ENCODE data around the gene CCDC51. TPM values are rescaled to one million over a fixed set of nuclear protein-coding genes. Genes with fewer than 3 reads are reported as not detected.

CCDC51 gene
- total and polyA plus RNA-seq, 2 of the 13 experiments (the other 11 are each of a cell fraction or from before 2014, with no cell fraction given), result 18.1 to 29.4 TPM

DNA sequence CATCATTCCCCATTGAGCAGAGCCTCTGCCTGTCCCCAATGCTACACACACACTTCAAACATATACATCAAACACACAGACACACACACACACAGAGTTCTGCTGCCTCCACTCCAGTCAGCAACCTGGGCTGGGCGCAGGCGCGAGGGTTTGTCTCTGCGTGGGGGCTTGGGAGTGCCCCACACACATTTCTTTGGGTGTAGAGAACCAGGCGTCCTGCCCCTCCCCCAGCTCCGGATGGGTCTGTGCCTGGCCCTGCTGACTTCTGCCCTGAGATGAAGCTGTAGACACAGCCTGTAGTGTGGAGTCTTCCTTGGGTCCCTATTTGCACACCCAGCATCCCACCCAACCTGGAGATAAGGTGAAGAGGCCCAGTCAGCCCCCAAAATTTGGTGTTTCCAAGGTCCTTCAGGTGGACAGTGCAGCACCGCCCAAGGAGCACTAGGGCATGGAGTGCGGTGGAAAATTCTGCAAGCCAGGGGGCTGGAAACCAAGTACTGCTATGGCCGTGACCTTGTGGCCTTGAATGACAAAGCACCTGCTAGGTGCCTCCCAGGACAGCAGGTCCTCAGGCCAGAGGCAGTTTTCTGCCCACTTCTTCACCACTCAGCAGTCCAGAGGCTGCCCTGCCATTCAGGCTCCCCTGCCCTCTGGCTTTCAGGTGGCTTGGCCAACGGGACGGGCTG lies 41.1 kb downstream of the CCDC51 start (continued):
- TF ChIP-seq, protein P1, sequence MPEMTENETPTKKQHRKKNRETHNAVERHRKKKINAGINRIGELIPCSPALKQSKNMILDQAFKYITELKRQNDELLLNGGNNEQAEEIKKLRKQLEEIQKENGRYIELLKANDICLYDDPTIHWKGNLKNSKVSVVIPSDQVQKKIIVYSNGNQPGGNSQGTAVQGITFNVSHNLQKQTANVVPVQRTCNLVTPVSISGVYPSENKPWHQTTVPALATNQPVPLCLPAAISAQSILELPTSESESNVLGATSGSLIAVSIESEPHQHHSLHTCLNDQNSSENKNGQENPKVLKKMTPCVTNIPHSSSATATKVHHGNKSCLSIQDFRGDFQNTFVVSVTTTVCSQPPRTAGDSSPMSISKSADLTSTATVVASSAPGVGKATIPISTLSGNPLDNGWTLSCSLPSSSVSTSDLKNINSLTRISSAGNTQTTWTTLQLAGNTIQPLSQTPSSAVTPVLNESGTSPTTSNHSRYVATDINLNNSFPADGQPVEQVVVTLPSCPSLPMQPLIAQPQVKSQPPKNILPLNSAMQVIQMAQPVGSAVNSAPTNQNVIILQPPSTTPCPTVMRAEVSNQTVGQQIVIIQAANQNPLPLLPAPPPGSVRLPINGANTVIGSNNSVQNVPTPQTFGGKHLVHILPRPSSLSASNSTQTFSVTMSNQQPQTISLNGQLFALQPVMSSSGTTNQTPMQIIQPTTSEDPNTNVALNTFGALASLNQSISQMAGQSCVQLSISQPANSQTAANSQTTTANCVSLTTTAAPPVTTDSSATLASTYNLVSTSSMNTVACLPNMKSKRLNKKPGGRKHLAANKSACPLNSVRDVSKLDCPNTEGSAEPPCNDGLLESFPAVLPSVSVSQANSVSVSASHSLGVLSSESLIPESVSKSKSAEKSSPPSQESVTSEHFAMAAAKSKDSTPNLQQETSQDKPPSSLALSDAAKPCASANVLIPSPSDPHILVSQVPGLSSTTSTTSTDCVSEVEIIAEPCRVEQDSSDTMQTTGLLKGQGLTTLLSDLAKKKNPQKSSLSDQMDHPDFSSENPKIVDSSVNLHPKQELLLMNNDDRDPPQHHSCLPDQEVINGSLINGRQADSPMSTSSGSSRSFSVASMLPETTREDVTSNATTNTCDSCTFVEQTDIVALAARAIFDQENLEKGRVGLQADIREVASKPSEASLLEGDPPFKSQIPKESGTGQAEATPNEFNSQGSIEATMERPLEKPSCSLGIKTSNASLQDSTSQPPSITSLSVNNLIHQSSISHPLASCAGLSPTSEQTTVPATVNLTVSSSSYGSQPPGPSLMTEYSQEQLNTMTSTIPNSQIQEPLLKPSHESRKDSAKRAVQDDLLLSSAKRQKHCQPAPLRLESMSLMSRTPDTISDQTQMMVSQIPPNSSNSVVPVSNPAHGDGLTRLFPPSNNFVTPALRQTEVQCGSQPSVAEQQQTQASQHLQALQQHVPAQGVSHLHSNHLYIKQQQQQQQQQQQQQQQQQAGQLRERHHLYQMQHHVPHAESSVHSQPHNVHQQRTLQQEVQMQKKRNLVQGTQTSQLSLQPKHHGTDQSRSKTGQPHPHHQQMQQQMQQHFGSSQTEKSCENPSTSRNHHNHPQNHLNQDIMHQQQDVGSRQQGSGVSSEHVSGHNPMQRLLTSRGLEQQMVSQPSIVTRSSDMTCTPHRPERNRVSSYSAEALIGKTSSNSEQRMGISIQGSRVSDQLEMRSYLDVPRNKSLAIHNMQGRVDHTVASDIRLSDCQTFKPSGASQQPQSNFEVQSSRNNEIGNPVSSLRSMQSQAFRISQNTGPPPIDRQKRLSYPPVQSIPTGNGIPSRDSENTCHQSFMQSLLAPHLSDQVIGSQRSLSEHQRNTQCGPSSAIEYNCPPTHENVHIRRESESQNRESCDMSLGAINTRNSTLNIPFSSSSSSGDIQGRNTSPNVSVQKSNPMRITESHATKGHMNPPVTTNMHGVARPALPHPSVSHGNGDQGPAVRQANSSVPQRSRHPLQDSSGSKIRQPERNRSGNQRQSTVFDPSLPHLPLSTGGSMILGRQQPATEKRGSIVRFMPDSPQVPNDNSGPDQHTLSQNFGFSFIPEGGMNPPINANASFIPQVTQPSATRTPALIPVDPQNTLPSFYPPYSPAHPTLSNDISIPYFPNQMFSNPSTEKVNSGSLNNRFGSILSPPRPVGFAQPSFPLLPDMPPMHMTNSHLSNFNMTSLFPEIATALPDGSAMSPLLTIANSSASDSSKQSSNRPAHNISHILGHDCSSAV (CRISPR knock-in tag; IDR thresholded peaks at IDR 0.05; ENCODE audit: borderline replicate concordance), result no peak
- no peak for TF ChIP-seq ZNF205 (CRISPR knock-in tag; IDR thresholded peaks at IDR 0.05)
- no peak for TF ChIP-seq FOXA1 (IDR thresholded peaks at IDR 0.05)
- no peak for TF ChIP-seq FOXA1 (CRISPR knock-in tag; IDR thresholded peaks at IDR 0.05)
- TF ChIP-seq, protein P2, sequence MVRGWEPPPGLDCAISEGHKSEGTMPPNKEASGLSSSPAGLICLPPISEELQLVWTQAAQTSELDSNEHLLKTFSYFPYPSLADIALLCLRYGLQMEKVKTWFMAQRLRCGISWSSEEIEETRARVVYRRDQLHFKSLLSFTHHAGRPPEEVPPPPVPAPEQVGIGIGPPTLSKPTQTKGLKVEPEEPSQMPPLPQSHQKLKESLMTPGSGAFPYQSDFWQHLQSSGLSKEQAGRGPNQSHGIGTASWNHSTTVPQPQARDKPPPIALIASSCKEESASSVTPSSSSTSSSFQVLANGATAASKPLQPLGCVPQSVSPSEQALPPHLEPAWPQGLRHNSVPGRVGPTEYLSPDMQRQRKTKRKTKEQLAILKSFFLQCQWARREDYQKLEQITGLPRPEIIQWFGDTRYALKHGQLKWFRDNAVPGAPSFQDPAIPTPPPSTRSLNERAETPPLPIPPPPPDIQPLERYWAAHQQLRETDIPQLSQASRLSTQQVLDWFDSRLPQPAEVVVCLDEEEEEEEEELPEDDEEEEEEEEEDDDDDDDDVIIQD (CRISPR knock-in tag; IDR thresholded peaks at IDR 0.05; ENCODE audit: low read depth), result no peak
- peak; percentile 73; the same call in 1 of the 2 replicates for TF ChIP-seq AKAP8 (CRISPR knock-in tag; IDR thresholded peaks at IDR 0.05)
- TF ChIP-seq KAT2B (IDR thresholded peaks at IDR 0.05; ENCODE audit: borderline replicate concordance, low read depth, low read length), result no peak
- no peak for TF ChIP-seq NFE2L1 (CRISPR knock-in tag; IDR thresholded peaks at IDR 0.05; ENCODE audit: borderline replicate concordance)
- TF ChIP-seq RARA (CRISPR knock-in tag; IDR thresholded peaks at IDR 0.05), result no peak
- TF ChIP-seq, protein P3, sequence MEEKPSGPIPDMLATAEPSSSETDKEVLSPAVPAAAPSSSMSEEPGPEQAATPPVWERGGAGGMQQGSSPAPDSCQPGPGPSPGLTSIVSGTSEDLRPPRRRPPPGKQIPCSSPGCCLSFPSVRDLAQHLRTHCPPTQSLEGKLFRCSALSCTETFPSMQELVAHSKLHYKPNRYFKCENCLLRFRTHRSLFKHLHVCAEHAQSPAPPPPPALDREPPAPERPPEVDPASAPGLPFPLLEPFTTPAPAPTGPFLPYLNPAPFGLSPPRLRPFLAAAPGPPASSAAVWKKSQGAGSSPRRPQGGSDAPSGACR (CRISPR knock-in tag; IDR thresholded peaks at IDR 0.05), result no peak
- no peak for TF ChIP-seq ZNF557 (CRISPR knock-in tag; IDR thresholded peaks at IDR 0.05)
- TF ChIP-seq, protein P4, sequence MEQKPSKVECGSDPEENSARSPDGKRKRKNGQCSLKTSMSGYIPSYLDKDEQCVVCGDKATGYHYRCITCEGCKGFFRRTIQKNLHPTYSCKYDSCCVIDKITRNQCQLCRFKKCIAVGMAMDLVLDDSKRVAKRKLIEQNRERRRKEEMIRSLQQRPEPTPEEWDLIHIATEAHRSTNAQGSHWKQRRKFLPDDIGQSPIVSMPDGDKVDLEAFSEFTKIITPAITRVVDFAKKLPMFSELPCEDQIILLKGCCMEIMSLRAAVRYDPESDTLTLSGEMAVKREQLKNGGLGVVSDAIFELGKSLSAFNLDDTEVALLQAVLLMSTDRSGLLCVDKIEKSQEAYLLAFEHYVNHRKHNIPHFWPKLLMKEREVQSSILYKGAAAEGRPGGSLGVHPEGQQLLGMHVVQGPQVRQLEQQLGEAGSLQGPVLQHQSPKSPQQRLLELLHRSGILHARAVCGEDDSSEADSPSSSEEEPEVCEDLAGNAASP (CRISPR knock-in tag; IDR thresholded peaks at IDR 0.05; ENCODE audit: borderline replicate concordance), result peak; percentile 7; the same call in 1 of the 2 replicates
- TF ChIP-seq FLYWCH1 (CRISPR knock-in tag; IDR thresholded peaks at IDR 0.05), result no peak
- TF ChIP-seq, protein P5, sequence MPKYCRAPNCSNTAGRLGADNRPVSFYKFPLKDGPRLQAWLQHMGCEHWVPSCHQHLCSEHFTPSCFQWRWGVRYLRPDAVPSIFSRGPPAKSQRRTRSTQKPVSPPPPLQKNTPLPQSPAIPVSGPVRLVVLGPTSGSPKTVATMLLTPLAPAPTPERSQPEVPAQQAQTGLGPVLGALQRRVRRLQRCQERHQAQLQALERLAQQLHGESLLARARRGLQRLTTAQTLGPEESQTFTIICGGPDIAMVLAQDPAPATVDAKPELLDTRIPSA (CRISPR knock-in tag; IDR thresholded peaks at IDR 0.05; ENCODE audit: borderline replicate concordance), result no peak
- no peak for TF ChIP-seq ZNF34 (CRISPR knock-in tag; IDR thresholded peaks at IDR 0.05; ENCODE audit: borderline replicate concordance)
- TF ChIP-seq, protein P6, sequence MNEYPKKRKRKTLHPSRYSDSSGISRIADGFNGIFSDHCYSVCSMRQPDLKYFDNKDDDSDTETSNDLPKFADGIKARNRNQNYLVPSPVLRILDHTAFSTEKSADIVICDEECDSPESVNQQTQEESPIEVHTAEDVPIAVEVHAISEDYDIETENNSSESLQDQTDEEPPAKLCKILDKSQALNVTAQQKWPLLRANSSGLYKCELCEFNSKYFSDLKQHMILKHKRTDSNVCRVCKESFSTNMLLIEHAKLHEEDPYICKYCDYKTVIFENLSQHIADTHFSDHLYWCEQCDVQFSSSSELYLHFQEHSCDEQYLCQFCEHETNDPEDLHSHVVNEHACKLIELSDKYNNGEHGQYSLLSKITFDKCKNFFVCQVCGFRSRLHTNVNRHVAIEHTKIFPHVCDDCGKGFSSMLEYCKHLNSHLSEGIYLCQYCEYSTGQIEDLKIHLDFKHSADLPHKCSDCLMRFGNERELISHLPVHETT (CRISPR knock-in tag; conservative IDR thresholded peaks at IDR 0.05), result no peak

Measured in HepG2 (cell line).